Measurements from ENCODE around the gene MCC.

The MCC gene

DNA sequence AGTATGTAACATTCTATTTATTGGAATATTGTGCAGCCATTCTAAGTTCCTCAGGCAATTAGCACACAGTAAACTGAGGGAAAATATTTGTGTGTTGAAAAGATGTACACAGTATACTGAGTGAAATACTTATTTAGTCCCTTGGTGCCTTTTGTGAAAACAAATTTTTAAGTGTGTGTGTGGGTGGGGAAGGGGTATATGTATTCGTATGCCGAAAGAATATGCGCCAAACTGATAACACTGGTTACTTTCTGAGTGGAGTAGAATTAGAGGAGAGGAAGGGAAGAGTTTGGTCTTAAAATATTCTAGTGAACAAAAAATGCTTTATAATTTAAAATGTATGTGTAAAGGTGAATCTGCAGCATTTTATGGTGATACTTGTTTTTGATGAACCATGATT, 508.5 kb downstream of the MCC start:
- DNase-seq (ENCODE audit: low read depth, low spot score): no peak

DNA sequence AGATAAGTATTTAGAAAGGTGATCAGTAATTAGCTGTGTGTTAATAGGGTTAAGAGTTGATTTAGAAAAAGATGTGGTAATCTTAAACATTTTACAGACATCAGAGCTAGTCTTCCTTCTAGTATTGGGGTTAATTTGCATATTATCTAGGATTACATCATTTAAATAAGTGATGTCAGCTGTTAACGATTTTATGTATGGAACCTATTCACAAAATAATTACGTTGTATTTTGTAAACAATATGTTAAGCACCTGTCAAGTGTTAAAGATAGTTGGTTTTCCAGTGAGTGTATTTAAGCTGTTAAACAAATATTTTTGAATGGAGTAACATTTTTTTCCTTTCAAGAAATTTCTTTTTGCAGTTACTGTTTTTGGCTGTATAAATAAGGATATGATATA, 509.4 kb downstream of the MCC start:
- no peak for DNase-seq (ENCODE audit: low read depth, low spot score)

DNA sequence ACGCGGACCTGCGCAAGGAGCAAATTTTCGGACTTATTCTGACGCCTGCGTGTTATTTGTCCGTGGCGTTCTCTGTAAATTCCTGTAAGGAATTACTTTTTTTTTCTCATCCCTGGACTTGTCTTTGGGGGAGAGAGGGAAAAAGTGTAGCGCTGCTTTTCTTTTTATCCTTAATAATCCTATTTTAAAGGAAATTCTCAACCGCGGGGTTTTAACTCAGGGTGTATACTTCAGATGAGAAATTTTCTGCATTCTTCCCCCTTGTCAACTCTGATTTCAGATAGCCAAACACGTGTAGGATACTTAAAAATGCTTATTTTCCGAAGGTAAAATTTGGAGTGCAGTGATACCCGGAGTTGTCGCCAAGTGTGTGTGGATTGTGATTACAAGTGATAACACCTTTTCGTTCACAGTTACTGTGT, 510.8 kb downstream of the MCC start:
- DNase-seq (ENCODE audit: low read depth, low spot score): no peak

- DNase-seq (ENCODE audit: low read depth, low spot score): peak; percentile 96
Observed at GRCh38 chr5:112976432-112977309, 511.6 kb downstream of the MCC start, which contains the start of gene DCP2. Gene DCP2, plus strand, starts transcription at chr5:112976798. Its CDS starts 136 bp downstream, at chr5:112976934.

DNA sequence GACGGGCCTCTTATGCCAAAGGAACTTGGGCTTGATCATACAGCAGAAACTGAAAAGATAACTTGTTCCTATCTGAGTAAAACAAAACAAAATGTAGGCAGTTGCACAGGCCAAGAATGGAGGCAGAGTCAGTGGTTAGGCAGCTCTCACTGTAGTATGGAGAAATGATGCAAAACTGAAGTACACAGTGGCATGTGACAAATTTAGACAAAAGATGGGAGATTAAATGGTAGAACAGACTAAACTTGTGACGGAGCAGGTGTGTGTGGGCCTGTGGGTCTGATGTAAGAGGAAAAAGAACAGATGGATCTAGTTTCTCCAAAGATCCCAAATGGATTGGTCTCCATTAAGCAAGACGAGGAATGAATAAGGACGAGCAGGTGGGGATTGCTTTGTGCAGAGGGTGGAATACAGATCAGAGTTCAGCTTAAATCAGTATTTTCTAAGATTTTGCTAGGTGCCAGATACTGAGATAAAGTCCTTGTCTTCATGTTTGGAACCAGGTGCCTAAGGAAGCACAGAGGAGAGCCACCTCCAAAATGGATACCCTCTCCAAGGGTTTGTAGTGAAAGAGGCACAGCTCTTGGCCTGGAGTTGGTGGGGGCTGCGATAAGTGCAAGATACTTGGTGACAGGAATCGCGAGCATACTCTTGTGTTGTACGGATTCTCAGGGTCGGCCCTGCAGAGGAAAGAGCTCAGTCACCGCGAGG, 512.4 kb downstream of the MCC start:
- no peak for DNase-seq (ENCODE audit: low read depth, low spot score)

GRCh38 chr5:112974901-112975300, 513.4 kb downstream of the MCC start:
- DNase-seq (ENCODE audit: low read depth, low spot score): no peak

DNA sequence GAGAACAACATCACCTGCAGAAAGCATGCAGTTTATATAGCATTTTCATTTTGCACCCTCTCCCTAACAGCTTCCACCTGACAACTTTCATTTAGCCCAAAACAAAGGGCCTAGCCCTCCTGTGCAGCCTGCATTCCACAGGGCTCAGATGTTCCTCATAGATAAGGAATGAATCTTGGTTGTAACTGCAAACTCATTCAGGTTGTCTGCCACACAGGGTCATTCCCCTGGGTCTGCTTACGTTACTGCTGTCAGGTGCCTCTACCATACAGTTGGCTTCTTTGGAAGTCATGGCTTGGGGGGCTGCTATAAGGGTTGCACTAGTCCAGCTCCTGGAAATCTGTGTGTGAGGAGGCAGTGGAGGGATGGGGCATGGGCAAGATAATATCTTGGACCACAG, 514.3 kb downstream of the MCC start:
- no peak for DNase-seq (ENCODE audit: low read depth, low spot score)

- DNase-seq (ENCODE audit: low read depth, low spot score): no peak
Observed at GRCh38 chr5:112973036-112973435, 515.2 kb downstream of the MCC start.
